HFFc6 (cell line): Measurements from ENCODE around the gene SETBP1. TPM values are rescaled to one million over a fixed set of nuclear protein-coding genes. Genes with fewer than 3 reads are reported as not detected.

Experiments
- DNase-seq: peaks from one replicate; pipeline ENCODE4 v3.0.0-alpha.2; 2018
- H3K27ac Mint-ChIP-seq: 2 replicates; pipeline ENCODE4 v1.8.0; 2020; ENCODE audit warnings: mild to moderate bottlenecking, mixed read lengths
- H3K27me3 Mint-ChIP-seq: 2 replicates; pipeline ENCODE4 v1.8.0; 2021; ENCODE audit warnings: mild to moderate bottlenecking, moderate library complexity, mixed read lengths; ENCODE audit not compliant: insufficient read depth
- H3K36me3 Mint-ChIP-seq: 2 replicates; pipeline ENCODE4 v1.8.0; 2021; ENCODE audit warnings: low read depth, mixed read lengths
- H3K4me1 Mint-ChIP-seq: 2 replicates; pipeline ENCODE4 v1.8.0; 2020; ENCODE audit warnings: low read depth, mixed read lengths
- H3K4me3 Mint-ChIP-seq: 2 replicates; pipeline ENCODE4 v1.8.0; 2020; ENCODE audit warnings: mild to moderate bottlenecking, moderate library complexity, mixed read lengths
- H3K9me3 Mint-ChIP-seq: 2 replicates; pipeline ENCODE4 v1.8.0; 2020; ENCODE audit warnings: mild to moderate bottlenecking, mixed read lengths
- CTCF ChIP-seq: fragments of 200-600 bp; sonication (generic); IDR thresholded peaks from 2 replicates; pipeline ENCODE4 v1.5.0; 2021; ENCODE audit warnings: antibody characterized with exemption, mild to moderate bottlenecking
- total RNA-seq, 6 experiments: library from RNA; stranded (reverse); fragmentation: NEBNext Ultra II Directional; extraction: Animal tissue kit (Norgen Biotek cat#: 25700); gene quantifications; 2 replicates in 1 of 6; 3 replicates in 5 of 6; pipeline ENCODE4 v1.2.3, GENCODE V29; 2021

SETBP1 gene
- total RNA-seq, 6 experiments from 2014 or later: 0.03 to 0.40 (median 0.09) TPM

GRCh38 chr18:44683556-44683955, 2.9 kb downstream of the SETBP1 start:
- no peak for TF ChIP-seq CTCF
- DNase-seq: no peak
- H3K4me3 Mint-ChIP-seq: no peak overlapping the region

GRCh38 chr18:44685296-44685695, 4.6 kb downstream of the SETBP1 start:
- no peak for TF ChIP-seq CTCF
- H3K9me3 Mint-ChIP-seq: no peaks in the 10 kb centered on the region
- no peak for DNase-seq
- peaks cover 7% of the 10 kb centered on the region for H3K27me3 Mint-ChIP-seq
- no peak overlapping the region for H3K27ac Mint-ChIP-seq
- H3K4me1 Mint-ChIP-seq: no peaks in the 10 kb centered on the region; the same call in none of the 2 replicates
- no peaks in the 10 kb centered on the region for H3K36me3 Mint-ChIP-seq
- no peak overlapping the region for H3K4me3 Mint-ChIP-seq

More at GRCh38 chr18:44683556-44683955, 2.9 kb downstream of the SETBP1 start:
- Mint-ChIP-seq H3K27ac (no peak overlapping the region), H3K4me1 (no peaks in the 10 kb centered on the region; the same call in none of the 2 replicates), H3K9me3 (no peaks in the 10 kb centered on the region), H3K36me3 (no peaks in the 10 kb centered on the region), H3K27me3 (peaks cover 7% of the 10 kb centered on the region)

GRCh38 chr18:44686156-44686555, 5.5 kb downstream of the SETBP1 start:
- Mint-ChIP-seq H3K4me3 (no peak overlapping the region), H3K36me3 (no peaks in the 10 kb centered on the region), H3K27ac (no peak overlapping the region), H3K4me1 (no peaks in the 10 kb centered on the region; the same call in 1 of the 2 replicates), H3K9me3 (no peaks in the 10 kb centered on the region), H3K27me3 (peaks cover 7% of the 10 kb centered on the region)
- DNase-seq: no peak
- no peak for TF ChIP-seq CTCF

DNA sequence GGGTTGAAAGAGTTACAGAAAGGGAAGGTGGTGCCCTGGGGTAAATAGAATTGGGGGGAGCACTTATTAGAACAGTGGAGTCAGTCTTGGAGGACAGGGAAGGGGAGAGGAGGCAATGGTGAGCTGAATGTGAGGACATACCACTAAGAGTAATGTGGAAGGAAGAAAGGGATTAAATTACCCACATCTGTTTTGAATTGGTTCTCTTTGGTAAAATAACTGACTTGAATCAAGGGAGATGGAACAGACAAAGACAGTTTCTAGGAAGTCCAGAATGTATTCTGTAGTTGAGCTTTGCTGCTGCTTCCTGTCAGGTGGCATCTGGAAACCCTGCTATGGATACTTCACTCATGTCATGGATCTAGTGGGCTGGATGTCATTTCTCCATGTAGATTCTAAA, 6.7 kb downstream of the SETBP1 start:
- Mint-ChIP-seq H3K27ac (no peak overlapping the region), H3K4me3 (no peak overlapping the region), H3K9me3 (no peaks in the 10 kb centered on the region), H3K4me1 (peaks cover under 1% of the 10 kb centered on the region; the same call in 1 of the 2 replicates), H3K27me3 (peaks cover 7% of the 10 kb centered on the region), H3K36me3 (no peaks in the 10 kb centered on the region)
- no peak for TF ChIP-seq CTCF
- no peak for DNase-seq

GRCh38 chr18:44689736-44690135, 9.0 kb downstream of the SETBP1 start:
- no peak for DNase-seq
- no peak for TF ChIP-seq CTCF
- no peak overlapping the region for H3K27ac Mint-ChIP-seq
- H3K27me3 Mint-ChIP-seq: peaks cover 7% of the 10 kb centered on the region
- H3K36me3 Mint-ChIP-seq: no peaks in the 10 kb centered on the region
- H3K9me3 Mint-ChIP-seq: no peaks in the 10 kb centered on the region
- no peak overlapping the region for H3K4me3 Mint-ChIP-seq
- peaks cover 15% of the 10 kb centered on the region; the same call in 1 of the 2 replicates for H3K4me1 Mint-ChIP-seq
